ENCODE data around the gene H6PD. TPM values are rescaled to one million over a fixed set of nuclear protein-coding genes. Genes with fewer than 3 reads are reported as not detected.

The H6PD gene
- polyA plus RNA-seq, 1 donor (not counting 4 experiments of a cell fraction or from before 2014, with no cell fraction given) = 3.3 TPM

DNA sequence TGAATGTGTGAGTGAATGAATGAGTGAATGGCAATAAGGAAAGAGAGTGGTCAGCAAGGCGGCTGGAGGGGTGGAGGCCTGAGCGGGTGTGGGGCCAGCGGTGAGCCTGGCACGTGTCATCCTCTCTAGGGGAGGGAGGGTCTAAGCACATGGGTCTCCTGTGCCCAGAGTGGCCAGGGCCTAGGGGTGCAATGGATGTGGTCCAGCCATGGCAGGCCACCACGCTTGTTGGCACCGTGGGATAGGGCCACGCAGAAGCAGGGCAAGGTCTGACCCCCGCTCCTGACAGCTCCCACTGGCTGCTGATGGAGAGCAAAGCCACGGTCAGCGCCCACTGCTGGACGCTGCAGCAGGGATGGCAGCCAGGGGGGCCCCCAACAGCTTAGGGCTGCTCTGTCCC is 38.6 kb downstream of the H6PD start:
- H3K9me1 ChIP-seq (ENCODE audit: control insufficient read depth, extremely low read depth, insufficient read depth, low read length) = no peaks in the 10 kb centered on the region
- no peaks in the 10 kb centered on the region for H4K20me1 ChIP-seq (ENCODE audit: control insufficient read depth, extremely low read depth, insufficient read depth, low read length)
- no peak for FAIRE-seq
- peaks cover 22% of the 10 kb centered on the region for H3K4me1 ChIP-seq (ENCODE audit: control insufficient read depth, extremely low read depth, insufficient read depth, low read length)
- peaks cover 6% of the 10 kb centered on the region for H3K27me3 ChIP-seq (ENCODE audit: control insufficient read depth, extremely low read depth, insufficient read depth, low read length)
- no peaks in the 10 kb centered on the region for H3K9me3 ChIP-seq (ENCODE audit: control insufficient read depth, low read depth, low read length)
- no peak overlapping the region for H3K4me3 ChIP-seq (ENCODE audit: control insufficient read depth in 2 of 3, extremely low read depth in 1 of 3, insufficient read depth in 2 of 3, low read depth in 1 of 3, low read length in 3 of 3)
- dilution Hi-C loops (cut with MboI; ENCODE audit: extremely low pct_ligation_motif_present, low sequenced_read_pairs) = no loop called here
- TF ChIP-seq, protein P1, sequence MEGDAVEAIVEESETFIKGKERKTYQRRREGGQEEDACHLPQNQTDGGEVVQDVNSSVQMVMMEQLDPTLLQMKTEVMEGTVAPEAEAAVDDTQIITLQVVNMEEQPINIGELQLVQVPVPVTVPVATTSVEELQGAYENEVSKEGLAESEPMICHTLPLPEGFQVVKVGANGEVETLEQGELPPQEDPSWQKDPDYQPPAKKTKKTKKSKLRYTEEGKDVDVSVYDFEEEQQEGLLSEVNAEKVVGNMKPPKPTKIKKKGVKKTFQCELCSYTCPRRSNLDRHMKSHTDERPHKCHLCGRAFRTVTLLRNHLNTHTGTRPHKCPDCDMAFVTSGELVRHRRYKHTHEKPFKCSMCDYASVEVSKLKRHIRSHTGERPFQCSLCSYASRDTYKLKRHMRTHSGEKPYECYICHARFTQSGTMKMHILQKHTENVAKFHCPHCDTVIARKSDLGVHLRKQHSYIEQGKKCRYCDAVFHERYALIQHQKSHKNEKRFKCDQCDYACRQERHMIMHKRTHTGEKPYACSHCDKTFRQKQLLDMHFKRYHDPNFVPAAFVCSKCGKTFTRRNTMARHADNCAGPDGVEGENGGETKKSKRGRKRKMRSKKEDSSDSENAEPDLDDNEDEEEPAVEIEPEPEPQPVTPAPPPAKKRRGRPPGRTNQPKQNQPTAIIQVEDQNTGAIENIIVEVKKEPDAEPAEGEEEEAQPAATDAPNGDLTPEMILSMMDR (optimal IDR thresholded peaks at IDR 0.05 in 1 of 3, IDR thresholded peaks at IDR 0.05 in 1 of 3, conservative IDR thresholded peaks at IDR 0.05 in 1 of 3; ENCODE audit: extremely low read depth in 1 of 3, insufficient read depth in 2 of 3, low read length in 3 of 3) = no peak
- TF ChIP-seq EZH2 (IDR thresholded peaks at IDR 0.05; ENCODE audit: low read length) = no peak
- H3K9ac ChIP-seq (ENCODE audit: control insufficient read depth, extremely low read depth, insufficient read depth, low read length) = no peak overlapping the region
- H3K27ac ChIP-seq (ENCODE audit: control insufficient read depth, insufficient read depth, low read length) = no peak overlapping the region
- no peak overlapping the region for H3K4me2 ChIP-seq (ENCODE audit: control insufficient read depth, extremely low read depth, insufficient read depth, low read depth, low read length)
- DNase-seq (ENCODE audit: low read depth, low spot score) = no peak
- no peaks in the 10 kb centered on the region for H3K36me3 ChIP-seq (ENCODE audit: control insufficient read depth in 2 of 2, extremely low read depth in 1 of 2, insufficient read depth in 2 of 2, low read length in 2 of 2)
- no peak overlapping the region for H2AFZ ChIP-seq (ENCODE audit: control insufficient read depth, low read length)
- no peaks in the 10 kb centered on the region for H3K79me2 ChIP-seq (ENCODE audit: control insufficient read depth, insufficient read depth, low read length)

DNA sequence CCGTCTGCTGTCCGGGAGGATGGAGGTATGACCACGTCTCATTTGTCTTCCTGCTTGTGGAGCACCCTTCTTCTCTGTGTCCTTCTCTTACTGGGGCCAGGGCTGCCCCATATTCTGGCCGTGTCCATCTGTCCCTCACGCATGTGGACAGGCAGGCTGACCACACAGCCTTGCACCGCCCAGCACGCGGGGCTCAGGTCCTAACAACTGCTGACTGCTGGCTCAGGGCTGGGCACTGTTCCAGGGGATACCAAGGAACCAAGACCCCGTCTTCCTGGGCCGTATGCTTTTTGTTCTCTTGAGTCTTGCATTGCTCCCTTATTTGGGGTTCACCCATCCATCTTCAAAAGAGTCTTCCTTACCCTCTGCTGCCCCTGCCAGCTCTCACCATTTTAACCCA is 40.6 kb downstream of the H6PD start:
- Histone ChIP-seq H3K9ac (ENCODE audit: control insufficient read depth, extremely low read depth, insufficient read depth, low read length) (no peak overlapping the region), H3K27me3 (ENCODE audit: control insufficient read depth, extremely low read depth, insufficient read depth, low read length) (peaks cover 6% of the 10 kb centered on the region), H3K27ac (ENCODE audit: control insufficient read depth, insufficient read depth, low read length) (no peak overlapping the region), H2AFZ (ENCODE audit: control insufficient read depth, low read length) (no peak overlapping the region), H3K36me3 (ENCODE audit: control insufficient read depth in 2 of 2, extremely low read depth in 1 of 2, insufficient read depth in 2 of 2, low read length in 2 of 2) (no peaks in the 10 kb centered on the region), H3K4me1 (ENCODE audit: control insufficient read depth, extremely low read depth, insufficient read depth, low read length) (peaks cover 21% of the 10 kb centered on the region), H3K9me1 (ENCODE audit: control insufficient read depth, extremely low read depth, insufficient read depth, low read length) (no peaks in the 10 kb centered on the region), H3K9me3 (ENCODE audit: control insufficient read depth, low read depth, low read length) (no peaks in the 10 kb centered on the region), H3K4me2 (ENCODE audit: control insufficient read depth, extremely low read depth, insufficient read depth, low read depth, low read length) (no peak overlapping the region), H3K79me2 (ENCODE audit: control insufficient read depth, insufficient read depth, low read length) (no peaks in the 10 kb centered on the region), H4K20me1 (ENCODE audit: control insufficient read depth, extremely low read depth, insufficient read depth, low read length) (no peaks in the 10 kb centered on the region), H3K4me3 (ENCODE audit: control insufficient read depth in 2 of 3, extremely low read depth in 1 of 3, insufficient read depth in 2 of 3, low read depth in 1 of 3, low read length in 3 of 3) (no peak overlapping the region)
- dilution Hi-C loops (cut with MboI; ENCODE audit: extremely low pct_ligation_motif_present, low sequenced_read_pairs) = no loop called here
- FAIRE-seq = no peak
- no peak for DNase-seq (ENCODE audit: low read depth, low spot score)
- no peak for TF ChIP-seq EZH2 (IDR thresholded peaks at IDR 0.05; ENCODE audit: low read length)
- TF ChIP-seq, protein P1 (optimal IDR thresholded peaks at IDR 0.05 in 1 of 3, IDR thresholded peaks at IDR 0.05 in 1 of 3, conservative IDR thresholded peaks at IDR 0.05 in 1 of 3; ENCODE audit: extremely low read depth in 1 of 3, insufficient read depth in 2 of 3, low read length in 3 of 3) = no peak

Measured in keratinocyte (primary cell).